Peyer's patch (tissue), 4 donors: ENCODE results near the gene RPUSD2.

Experiments used
- CTCF ChIP-seq, 6 experiments: fragments of 450-650 bp in 4 of 6; fragments of 200-600 bp in 2 of 6; sonication (generic) in 1 of 6; IDR thresholded peaks; one replicate each; pipeline ENCODE4 v1.5.1; 2017 to 2019; ENCODE audit warnings: antibody characterized with exemption in 6 of 6, mild to moderate bottlenecking in 3 of 6, moderate library complexity in 1 of 6
- POLR2A ChIP-seq, 2 donors: fragments of 450-650 bp; IDR thresholded peaks; one replicate each; pipeline ENCODE4 v1.5.1; 2017; ENCODE audit warnings: antibody characterized with exemption in 2 of 2, mild to moderate bottlenecking in 2 of 2, moderate library complexity in 2 of 2

DNA sequence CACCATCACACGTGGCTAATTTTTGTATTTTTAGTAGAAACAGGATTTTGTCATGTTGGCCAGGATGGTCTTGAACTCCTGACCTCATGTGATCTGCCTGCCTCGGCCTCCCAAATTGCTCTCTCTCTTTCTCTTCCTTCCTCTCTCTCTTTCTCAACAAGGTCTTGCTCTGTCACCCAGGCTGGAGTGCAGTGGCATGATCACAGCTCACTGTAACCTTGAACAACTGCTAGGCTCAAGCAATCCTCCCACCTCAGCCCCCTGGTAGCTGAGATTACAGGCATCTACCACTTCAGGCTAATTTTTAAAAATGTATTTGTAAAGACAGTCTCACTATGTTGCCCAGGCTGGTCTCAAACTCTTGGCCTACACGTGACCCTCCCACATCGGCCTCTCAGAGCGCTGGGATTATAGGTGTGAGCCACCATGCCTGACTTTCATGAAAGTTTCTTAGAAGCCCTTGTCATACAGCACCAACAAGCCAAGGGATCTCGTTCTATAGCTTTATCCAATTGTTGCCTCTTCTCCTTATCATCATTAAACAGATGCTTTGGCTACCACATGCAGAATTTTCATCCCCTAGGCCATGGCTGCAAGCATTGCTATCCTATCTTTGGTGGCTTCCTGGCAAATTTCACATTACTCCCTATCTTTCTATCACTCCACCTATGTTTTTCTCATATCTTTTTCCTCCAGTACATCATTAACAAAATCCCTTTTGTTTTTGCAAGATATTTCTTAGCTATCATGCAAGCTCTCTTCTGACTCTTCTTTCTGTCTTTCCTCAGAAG is 10.0 kb upstream of the RPUSD2 start:
- TF ChIP-seq CTCF (IDR thresholded peaks at IDR 0.05), result no peak
- no peak for TF ChIP-seq POLR2A (IDR thresholded peaks at IDR 0.05)
